ENCODE data around the gene CROCC2.

- TF ChIP-seq POLR2A (IDR thresholded peaks at IDR 0.05): no peak
- TF ChIP-seq CTCF (IDR thresholded peaks at IDR 0.05 in 4 of 5, conservative IDR thresholded peaks at IDR 0.05 in 1 of 5): no peak
Measured at GRCh38 chr2:240865391-240865790, 40.7 kb upstream of the CROCC2 start.
